ENCODE measurements around the gene TRIM15. TPM values are rescaled to one million over a fixed set of nuclear protein-coding genes. Genes with fewer than 3 reads are reported as not detected.

Gene TRIM15
- total and polyA plus RNA-seq, 2 of the 4 experiments (the other 2 are of a cell fraction): not detected

GRCh38 chr6:30211899-30212298, 48.6 kb downstream of the TRIM15 start:
- peak overlapping the region; percentile 4; the same call in 1 of the 2 replicates for H3K4me3 ChIP-seq (ENCODE audit: insufficient read depth, low read depth, low read length)
- POLR2A ChIA-PET (ENCODE audit: unreplicated experiment): interaction anchor here (0.7 kb wide), 1 partner anchor 47 kb away, joined by 3 read pairs; no protein-coding TSS in a partner anchor
- H4K5ac ChIP-seq (ENCODE audit: low read depth, low read length): no peak overlapping the region
- no peak overlapping the region for H3K4ac ChIP-seq (ENCODE audit: low read depth, low read length)
- H3K9ac ChIP-seq (ENCODE audit: low read depth, low read length): peak overlapping the region; percentile 14; the same call in 1 of the 2 replicates
- CTCF ChIA-PET: no interaction called here
- DNase-seq (no peak), ATAC-seq (ENCODE audit: low read depth) (no peak)
- peaks cover 31% of the 10 kb centered on the region for H4K20me1 ChIP-seq (ENCODE audit: insufficient read depth, low read length)
- no peak overlapping the region for H2BK5ac ChIP-seq (ENCODE audit: low read depth, low read length, poor library complexity, severe bottlenecking)
- H3K18ac ChIP-seq (ENCODE audit: low read depth, low read length): no peak overlapping the region
- in situ Hi-C loops (cut with MboI; ENCODE audit: low sequenced_read_pairs) (no loop called here), intact Hi-C loops (cut with micrococcal nuclease) (no loop called here), dilution Hi-C loops (cut with HindIII; ENCODE audit: low sequenced_read_pairs, unreplicated experiment) (no loop called here)
- H2AFZ ChIP-seq (replicated peaks; ENCODE audit: low read length, poor library complexity): no peak overlapping the region
- H4K91ac ChIP-seq (ENCODE audit: insufficient read depth, low read depth, low read length): no peak overlapping the region
- peaks cover 11% of the 10 kb centered on the region for H3K9me1 ChIP-seq (ENCODE audit: insufficient read depth, low read length)
- no peak overlapping the region for H2AK5ac ChIP-seq (ENCODE audit: low read depth, low read length)
- no TSS peak for BruUV-seq (replicated peaks)
- no peaks in the 10 kb centered on the region for H3K9me3 ChIP-seq (ENCODE audit: control insufficient read depth, insufficient read depth, low read length)
- peak overlapping the region; percentile 11; the same call in 1 of the 2 replicates for H3K23ac ChIP-seq (ENCODE audit: low read depth, low read length)
- no peak overlapping the region for H3K27ac ChIP-seq (ENCODE audit: insufficient read depth, low read length)
- H3K36me3 ChIP-seq (ENCODE audit: control insufficient read depth, insufficient read depth, low read length): no peaks in the 10 kb centered on the region
- no peak overlapping the region for H2BK120ac ChIP-seq (ENCODE audit: low read depth, low read length)
- H3K4me1 ChIP-seq (ENCODE audit: control insufficient read depth, insufficient read depth, low read length): peaks cover 9% of the 10 kb centered on the region
- TF ChIP-seq MAZ (IDR thresholded peaks at IDR 0.05; ENCODE audit: borderline replicate concordance, low read depth, low read length) (no peak), SMC3 (IDR thresholded peaks at IDR 0.05; ENCODE audit: low read depth, low read length) (no peak), RFX5 (IDR thresholded peaks at IDR 0.05; ENCODE audit: low read depth, low read length) (no peak), BHLHE40 (IDR thresholded peaks at IDR 0.05; ENCODE audit: low read depth, low read length) (no peak), FOS (IDR thresholded peaks at IDR 0.05; ENCODE audit: low read depth, low read length) (no peak), MXI1 (IDR thresholded peaks at IDR 0.05; ENCODE audit: borderline replicate concordance, low read depth, low read length) (no peak), CHD1 (IDR thresholded peaks at IDR 0.05; ENCODE audit: low read depth, low read length) (no peak), RCOR1 (IDR thresholded peaks at IDR 0.05; ENCODE audit: insufficient replicate concordance, low read length) (no peak), CTCF (conservative IDR thresholded peaks at IDR 0.05; ENCODE audit: low read depth, low read length) (no peak), RAD21 (IDR thresholded peaks at IDR 0.05; ENCODE audit: low read length) (no peak), NFE2L2 (IDR thresholded peaks at IDR 0.05; ENCODE audit: low read depth, low read length) (no peak), ELK1 (IDR thresholded peaks at IDR 0.05; ENCODE audit: borderline replicate concordance, low read depth, low read length) (no peak), CEBPB (IDR thresholded peaks at IDR 0.05; ENCODE audit: low read depth, low read length) (no peak), MAFK (IDR thresholded peaks at IDR 0.05; ENCODE audit: low read depth, low read length) (no peak), POLR2A (IDR thresholded peaks at IDR 0.05; ENCODE audit: low read depth, low read length) (no peak)
- TF ChIP-seq, protein P1, sequence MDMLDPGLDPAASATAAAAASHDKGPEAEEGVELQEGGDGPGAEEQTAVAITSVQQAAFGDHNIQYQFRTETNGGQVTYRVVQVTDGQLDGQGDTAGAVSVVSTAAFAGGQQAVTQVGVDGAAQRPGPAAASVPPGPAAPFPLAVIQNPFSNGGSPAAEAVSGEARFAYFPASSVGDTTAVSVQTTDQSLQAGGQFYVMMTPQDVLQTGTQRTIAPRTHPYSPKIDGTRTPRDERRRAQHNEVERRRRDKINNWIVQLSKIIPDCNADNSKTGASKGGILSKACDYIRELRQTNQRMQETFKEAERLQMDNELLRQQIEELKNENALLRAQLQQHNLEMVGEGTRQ (IDR thresholded peaks at IDR 0.05; ENCODE audit: low read depth, low read length): no peak
- H3K14ac ChIP-seq (replicated peaks; ENCODE audit: low read depth, low read length): peak overlapping the region; percentile 43; the same call in 1 of the 2 replicates
- WGBS, 2 experiments (ENCODE audit: extremely low coverage in 2 of 2, insufficient read length in 1 of 2): no CpG with 5 or more reads among the region's 3 CpGs
- H3K56ac ChIP-seq (ENCODE audit: extremely low read depth, insufficient read depth, low read length): 0 out of 2 replicates have a peak overlapping the region, but pooled peaks have one; percentile 10
- no peak overlapping the region for H4K8ac ChIP-seq (ENCODE audit: low read depth in 2 of 2, low read length in 2 of 2)
- no peak overlapping the region for H2AK9ac ChIP-seq (replicated peaks; ENCODE audit: low read depth, low read length, poor library complexity)
- no peak overlapping the region for H2BK20ac ChIP-seq (ENCODE audit: low read depth, low read length)
- peaks cover 41 to 57% of the 10 kb centered on the region in 2 experiments for H3K79me1 ChIP-seq (ENCODE audit: low read depth in 1 of 2, low read length in 2 of 2)
- no peak overlapping the region for H2BK15ac ChIP-seq (ENCODE audit: low read depth, low read length)
- peak overlapping the region; percentile 77 for H3K4me2 ChIP-seq (ENCODE audit: low read depth, low read length)
- H3K27me3 ChIP-seq (ENCODE audit: control insufficient read depth, insufficient read depth, low read length): no peaks in the 10 kb centered on the region
